ENCODE results near the gene AGRP.

AGRP gene

DNA sequence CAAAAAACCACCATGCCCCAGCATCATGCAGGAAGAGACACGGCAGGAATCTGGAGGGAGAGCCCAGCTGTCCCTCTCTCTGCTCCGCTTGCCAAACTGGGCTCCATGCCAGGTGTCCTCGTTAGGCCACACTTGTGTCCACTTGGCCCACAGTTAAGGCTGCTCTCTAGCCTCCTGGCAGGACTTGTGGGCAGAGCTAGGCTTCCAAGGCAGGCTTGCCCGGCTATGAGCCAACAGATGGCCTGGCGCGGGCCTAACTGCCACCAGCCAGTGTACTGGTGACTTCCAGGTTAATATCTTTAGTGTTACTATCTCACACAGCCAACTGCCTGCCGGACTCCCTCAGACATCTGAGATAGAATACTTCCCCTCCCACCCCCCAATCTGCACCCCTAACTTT lies 13.0 kb downstream of the AGRP start:
- no peak for DNase-seq
- in situ Hi-C loops (cut with HindIII; ENCODE audit: low pct_ligation_motif_present, low pct_unique_long_range_greater_than_20kb, low sequenced_read_pairs) = no loop called here

DNA sequence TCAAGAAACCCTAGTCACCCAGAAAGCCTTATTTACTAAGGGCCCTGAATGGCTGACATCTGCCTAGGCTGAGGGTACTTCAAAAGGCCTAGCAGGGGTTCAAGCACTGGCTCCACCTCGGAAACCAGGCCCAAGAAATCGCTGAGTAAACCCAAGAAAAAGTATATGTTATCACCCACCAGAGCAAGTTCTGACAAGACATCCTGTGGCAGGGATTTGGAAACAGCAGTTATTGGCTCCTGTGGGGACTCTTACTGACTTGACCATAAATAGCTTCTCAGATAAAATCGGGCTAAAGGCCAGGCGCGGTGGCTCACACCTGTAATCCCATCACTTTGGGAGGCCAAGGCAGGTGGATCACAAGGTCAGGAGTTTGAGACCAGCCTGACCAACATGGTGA lies 14.6 kb downstream of the AGRP start:
- no peak for DNase-seq
- in situ Hi-C loops (cut with HindIII; ENCODE audit: low pct_ligation_motif_present, low pct_unique_long_range_greater_than_20kb, low sequenced_read_pairs) = no loop called here

DNA sequence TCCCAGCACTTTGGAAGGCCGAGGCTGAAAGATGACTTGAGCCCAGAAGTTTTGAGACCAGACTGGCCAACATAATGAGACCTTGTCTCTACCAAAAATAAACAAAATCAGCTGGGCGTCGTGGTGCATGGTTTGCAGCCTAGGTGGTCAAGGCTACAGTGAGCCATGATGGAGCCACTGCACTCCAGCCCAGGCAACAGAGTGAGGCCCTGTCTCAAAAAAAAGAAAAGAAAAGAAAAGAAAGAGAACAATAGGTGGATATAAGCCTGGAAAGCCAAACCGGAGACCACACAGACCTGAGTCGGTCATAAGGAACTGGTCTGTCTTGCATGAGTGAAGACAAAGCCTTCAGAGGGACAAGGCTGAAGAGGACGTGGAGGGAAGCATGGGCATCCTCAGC lies 16.8 kb downstream of the AGRP start:
- no peak for DNase-seq
- in situ Hi-C loops (cut with HindIII; ENCODE audit: low pct_ligation_motif_present, low pct_unique_long_range_greater_than_20kb, low sequenced_read_pairs) = no loop called here

DNA sequence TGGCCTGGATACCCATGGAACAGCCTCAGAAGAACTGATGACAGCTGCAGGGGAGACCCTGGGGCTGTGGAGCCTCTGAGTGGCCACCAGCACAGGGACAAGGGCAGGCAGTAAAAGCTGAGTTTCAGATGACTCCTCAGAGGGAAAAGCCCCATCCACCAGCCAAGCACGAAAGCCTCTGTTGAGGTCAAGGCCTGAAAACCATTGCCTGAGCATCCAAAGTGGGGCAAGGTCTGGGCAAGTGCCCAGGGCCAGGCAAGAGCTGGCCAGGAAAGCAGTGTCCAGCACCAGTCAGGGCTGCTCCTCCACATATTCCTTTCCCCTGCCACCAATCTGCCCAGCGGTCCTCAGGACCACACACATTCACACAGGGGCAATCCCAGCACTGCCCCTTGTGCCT lies 18.8 kb downstream of the AGRP start:
- no peak for DNase-seq
- in situ Hi-C loops (cut with HindIII; ENCODE audit: low pct_ligation_motif_present, low pct_unique_long_range_greater_than_20kb, low sequenced_read_pairs) = no loop called here

DNA sequence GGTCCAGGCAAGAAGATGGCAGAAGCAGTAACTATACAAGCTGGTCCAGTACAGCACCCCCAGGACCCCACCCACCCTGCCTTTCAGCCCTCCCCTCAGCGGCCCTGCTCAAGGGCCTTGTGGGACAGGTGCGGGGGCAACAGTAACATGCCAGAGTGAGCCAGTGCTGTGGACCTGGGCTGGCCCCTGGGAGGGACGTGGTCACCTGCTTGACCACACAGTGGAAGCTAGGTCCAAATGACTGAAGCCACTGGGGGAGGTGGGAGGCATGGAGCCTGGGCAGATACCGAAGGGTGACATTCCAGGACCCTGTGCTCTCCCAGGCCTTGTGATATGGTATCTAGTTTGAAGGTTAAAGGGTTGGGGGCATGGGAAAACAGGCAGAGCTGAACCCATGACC lies 19.7 kb downstream of the AGRP start:
- DNase-seq = no peak
- in situ Hi-C loops (cut with HindIII; ENCODE audit: low pct_ligation_motif_present, low pct_unique_long_range_greater_than_20kb, low sequenced_read_pairs) = no loop called here

DNA sequence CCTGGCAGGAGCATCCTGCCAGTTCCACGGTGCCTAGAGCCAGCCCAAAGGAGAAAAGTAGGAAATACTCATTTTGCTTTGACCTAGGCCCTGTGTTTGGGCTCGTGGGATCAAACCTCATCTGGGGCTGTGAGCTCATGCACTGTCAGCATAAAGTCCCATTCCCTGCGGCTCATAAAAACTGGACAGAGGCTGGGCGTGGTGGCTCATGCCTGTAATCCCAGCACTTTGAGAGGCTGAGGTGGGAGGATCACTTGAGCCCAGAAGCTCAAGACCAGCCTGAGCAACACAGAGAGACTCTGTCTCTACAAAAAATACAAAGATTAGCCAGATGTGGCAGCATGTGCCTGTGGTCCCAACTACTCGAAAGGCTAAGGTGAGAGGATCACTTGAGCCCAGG lies 20.3 kb downstream of the AGRP start:
- in situ Hi-C loops (cut with HindIII; ENCODE audit: low pct_ligation_motif_present, low pct_unique_long_range_greater_than_20kb, low sequenced_read_pairs) = no loop called here

DNA sequence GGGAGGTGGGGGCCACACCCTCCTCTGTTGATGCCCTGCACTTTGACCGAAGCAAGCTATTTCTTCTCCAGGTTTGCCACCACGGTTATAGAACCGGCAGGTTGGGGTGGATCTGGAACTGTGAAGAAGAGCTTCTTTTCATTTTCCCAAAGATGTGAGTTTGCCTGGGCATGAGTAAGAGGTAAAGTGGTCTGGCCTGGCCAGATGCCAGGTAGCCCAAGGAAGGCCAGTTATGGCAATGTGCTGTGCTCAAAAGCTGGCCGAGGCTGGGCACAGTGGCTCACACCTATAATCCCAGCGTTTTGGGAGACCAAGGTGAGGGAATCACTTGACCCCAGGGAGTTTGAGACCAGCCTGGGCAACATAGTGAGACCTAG lies 21.1 kb downstream of the AGRP start:
- in situ Hi-C loops (cut with HindIII; ENCODE audit: low pct_ligation_motif_present, low pct_unique_long_range_greater_than_20kb, low sequenced_read_pairs) = no loop called here
- DNase-seq = no peak

More for the DNA sequence above, 20.3 kb downstream of the AGRP start:
- no peak for DNase-seq

DNA sequence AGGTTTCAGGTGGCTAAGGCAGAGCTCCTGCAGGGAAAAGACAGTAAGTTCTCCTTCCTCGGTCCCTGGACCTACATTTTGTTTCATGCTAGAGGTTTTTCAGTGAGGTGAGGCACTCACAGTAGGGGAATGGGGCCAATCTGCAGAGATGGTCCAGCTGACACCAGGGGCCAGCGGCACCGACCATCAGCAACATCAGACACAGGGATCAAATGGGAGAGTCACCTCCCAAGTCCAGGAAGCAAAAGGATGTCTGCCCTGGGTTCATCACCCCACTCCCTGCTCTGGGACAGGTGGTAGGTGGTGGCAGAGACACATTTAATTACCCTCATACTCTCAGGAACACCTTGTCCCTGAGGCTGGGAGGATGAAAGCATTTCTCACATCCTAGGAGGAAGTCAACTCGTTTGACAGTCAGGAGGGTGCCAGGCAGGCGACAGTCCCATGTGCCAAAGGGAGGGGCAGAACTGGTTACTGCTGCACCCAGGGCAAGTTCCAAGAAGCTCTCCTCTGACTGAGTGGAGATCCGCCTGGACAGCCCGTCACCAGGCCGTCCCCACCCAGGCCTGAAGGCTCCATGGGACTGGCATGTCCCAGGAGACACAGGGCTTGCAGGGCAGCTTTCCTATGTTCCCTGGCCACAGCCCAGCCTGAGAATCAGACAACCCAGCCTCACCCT lies 21.6 kb downstream of the AGRP start:
- DNase-seq = no peak
- in situ Hi-C loops (cut with HindIII; ENCODE audit: low pct_ligation_motif_present, low pct_unique_long_range_greater_than_20kb, low sequenced_read_pairs) = no loop called here

DNA sequence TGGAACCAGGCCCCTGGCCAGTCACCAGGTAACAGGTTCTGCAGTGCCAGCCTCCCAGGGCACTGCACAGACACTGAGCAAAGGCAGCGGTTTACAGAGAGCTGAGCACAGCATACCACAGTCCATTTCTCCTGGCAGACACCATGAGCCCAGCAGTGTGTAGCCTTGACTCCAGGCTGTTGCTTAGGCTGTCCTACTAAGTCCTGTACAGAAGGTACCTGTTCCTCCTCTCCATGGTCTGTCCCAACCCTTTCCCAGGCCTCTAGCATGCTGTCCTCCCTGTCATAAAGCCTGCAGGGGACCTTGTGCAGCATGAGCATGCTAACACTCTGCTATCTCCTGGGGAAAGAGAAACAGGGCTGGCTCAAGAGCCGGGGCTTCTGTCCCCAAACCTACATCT lies 22.4 kb downstream of the AGRP start:
- DNase-seq = no peak
- in situ Hi-C loops (cut with HindIII; ENCODE audit: low pct_ligation_motif_present, low pct_unique_long_range_greater_than_20kb, low sequenced_read_pairs) = no loop called here

DNA sequence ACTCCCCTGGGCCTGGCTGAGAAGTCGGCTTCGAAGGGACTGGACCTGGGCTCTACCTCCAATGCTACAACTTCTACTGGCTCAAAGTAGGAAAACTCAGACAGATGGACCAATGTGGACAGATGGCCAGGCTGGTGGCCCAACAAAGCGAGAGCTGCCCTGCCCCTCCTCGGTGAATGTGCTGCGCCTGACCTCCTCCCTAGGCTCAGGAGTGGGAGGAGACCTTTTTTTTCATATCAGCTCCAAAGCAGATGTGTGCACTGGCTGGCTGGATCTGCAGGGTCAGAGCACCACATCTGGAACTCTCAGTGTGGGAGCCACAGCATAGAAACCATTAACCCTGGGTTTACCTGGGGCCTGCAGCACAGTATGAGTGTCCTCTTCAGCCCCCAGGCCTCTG lies 23.2 kb downstream of the AGRP start:
- in situ Hi-C loops (cut with HindIII; ENCODE audit: low pct_ligation_motif_present, low pct_unique_long_range_greater_than_20kb, low sequenced_read_pairs) = no loop called here
- DNase-seq = no peak

DNA sequence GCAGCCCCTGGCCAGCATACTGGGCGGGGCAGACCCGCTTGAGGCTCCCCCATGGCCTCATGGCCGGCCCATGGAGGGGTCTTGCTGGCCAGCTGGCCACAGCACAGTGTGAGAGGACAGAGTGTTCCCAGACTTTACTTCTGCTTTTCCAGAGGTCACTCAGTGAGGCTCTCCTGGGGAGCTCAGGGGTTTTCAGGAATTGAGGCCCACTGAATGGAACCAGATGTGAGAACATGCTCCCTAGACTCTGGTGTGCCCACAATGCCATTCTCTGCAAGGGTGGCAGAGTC lies 23.5 kb downstream of the AGRP start:
- DNase-seq = no peak
- in situ Hi-C loops (cut with HindIII; ENCODE audit: low pct_ligation_motif_present, low pct_unique_long_range_greater_than_20kb, low sequenced_read_pairs) = no loop called here

DNA sequence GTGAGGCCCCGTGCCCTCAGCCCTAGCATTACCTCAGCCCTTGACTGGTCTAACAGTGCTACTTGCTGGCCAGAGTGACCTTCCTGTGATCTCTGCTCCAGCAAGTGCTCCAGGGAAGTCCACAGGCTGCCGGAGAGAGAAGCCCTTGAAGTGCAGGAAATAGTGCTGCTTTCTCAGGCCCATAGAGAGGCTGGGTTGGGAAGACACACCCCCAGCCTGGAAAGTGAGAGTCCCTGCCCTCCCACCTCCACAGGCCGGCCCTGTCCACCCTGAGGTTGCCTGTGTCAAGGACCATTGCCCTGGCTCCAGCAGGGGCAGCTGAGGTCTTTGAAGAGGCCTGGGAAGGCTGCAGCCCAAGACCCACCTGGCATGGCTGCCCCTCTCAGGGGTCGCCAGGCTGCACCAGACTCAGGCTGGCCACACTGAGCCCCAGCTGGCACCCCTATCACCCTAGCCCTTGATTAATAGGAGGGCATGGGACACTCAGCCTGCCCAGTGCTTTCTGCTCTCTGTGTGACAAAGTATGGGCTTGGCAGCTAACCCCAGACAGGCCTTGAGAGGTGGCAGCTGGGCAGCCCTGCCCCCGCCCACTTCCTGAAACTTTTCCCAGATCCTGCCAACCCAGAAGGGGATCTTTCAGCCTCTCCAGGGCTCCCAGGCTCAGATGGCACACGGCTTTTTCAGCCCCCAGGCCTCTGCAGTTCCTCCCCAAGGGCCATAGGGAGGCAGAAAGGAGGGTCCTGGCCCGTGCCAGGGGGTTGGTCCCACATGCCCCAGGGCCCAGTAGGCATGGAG lies 24.1 kb downstream of the AGRP start:
- in situ Hi-C loops (cut with HindIII; ENCODE audit: low pct_ligation_motif_present, low pct_unique_long_range_greater_than_20kb, low sequenced_read_pairs) = no loop called here
- no peak for DNase-seq

DNA sequence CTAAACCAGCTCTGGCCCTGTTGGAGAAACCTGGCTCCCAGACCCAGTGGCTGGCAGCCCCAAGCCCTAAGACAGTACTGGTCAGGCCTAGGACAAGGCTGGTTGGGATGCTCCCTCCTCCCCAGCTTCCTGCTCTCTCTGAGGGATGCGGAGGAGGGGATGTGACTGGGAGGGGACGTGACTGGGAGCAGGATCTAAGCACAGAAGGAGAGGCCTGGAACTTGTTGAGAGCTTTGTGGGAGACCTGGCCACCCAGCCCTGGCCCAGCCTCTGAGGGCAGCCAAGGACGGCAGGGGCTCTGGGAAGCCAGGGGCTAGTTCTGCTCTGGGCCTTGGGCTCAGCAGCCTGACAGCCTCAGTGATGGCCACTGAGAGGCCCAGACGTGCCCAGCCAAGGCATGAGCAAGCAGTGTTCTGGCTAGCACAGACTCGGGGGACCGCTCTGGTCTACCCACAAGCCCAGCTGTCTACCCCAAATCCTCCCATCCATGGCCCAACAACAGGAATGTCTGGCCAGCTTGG lies 25.2 kb downstream of the AGRP start:
- no peak for DNase-seq
- in situ Hi-C loops (cut with HindIII; ENCODE audit: low pct_ligation_motif_present, low pct_unique_long_range_greater_than_20kb, low sequenced_read_pairs) = no loop called here

DNA sequence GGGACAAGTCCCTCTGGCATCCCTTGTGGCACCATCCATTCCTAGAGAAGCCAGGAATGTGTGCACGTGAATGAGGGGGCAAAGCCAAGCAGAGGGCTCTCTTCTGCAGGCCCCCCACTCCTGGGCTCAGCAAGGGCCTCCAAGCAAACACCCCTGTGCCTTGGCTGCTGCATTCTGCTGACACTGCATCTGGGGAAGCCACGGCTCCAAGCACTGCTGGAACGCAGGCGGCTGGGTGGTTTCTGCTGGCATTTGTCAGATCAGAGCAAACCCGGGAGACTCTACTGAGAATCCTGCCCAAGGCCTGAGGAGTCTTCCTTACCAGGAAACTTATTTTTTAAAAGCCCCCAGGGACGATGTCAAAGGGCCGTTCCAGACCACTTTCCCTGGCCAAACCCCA lies 25.7 kb downstream of the AGRP start:
- in situ Hi-C loops (cut with HindIII; ENCODE audit: low pct_ligation_motif_present, low pct_unique_long_range_greater_than_20kb, low sequenced_read_pairs) = no loop called here
- no peak for DNase-seq

DNA sequence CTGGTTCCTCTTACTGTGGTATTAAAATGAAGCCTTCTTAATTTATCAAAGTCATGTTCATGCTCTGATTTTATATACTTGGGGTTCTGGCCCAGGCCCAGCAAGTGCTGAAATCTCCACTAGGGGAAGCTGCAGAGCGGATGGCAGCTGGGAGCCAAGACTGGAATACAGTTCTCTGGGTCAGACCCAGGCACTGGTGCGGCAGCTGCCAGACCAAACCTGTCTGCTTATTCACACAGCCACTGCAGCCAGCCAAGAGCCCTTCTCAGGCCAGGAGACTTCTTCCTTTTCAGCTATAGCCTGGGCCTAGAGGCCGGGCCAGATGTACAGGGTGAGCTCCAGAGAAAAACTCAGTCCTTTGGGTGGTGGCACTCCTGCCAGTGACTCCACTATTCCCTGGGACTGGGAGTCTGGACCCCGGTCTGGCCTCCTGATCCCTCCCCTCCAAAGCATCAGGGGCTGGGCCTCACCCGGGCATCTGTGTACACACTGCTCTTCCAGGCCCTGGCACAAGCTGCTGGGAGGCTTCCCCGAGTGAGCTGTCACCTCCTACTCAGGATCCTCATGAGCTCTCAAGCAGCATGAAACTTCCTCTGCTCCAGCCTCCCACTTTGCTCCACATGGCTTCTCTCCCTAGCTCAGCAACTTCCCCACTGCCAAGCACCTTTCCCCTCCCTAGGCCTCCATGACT lies 26.8 kb downstream of the AGRP start:
- DNase-seq = peak; percentile 31
- in situ Hi-C loops (cut with HindIII; ENCODE audit: low pct_ligation_motif_present, low pct_unique_long_range_greater_than_20kb, low sequenced_read_pairs) = no loop called here

DNA sequence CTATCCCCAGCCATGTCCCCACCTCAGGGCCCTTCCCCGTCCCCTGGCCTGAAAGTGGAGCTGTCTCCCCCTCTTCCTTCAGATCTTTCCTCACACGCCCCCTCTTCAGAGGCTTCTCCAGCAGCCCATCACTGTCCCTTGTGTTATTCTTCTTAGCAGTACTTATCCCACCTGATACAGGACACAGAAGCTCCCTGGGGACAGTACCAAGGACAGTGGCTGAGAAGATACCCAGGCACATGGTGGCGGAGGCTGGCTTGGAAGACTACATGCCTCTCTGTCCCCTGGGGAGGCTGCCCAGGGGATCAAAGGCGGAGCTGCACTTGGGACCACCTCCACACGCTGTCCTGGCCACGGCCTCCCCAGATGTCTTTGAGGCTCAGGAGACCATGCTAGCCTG lies 28.5 kb downstream of the AGRP start:
- no peak for DNase-seq
- in situ Hi-C loops (cut with HindIII; ENCODE audit: low pct_ligation_motif_present, low pct_unique_long_range_greater_than_20kb, low sequenced_read_pairs) = no loop called here

DNA sequence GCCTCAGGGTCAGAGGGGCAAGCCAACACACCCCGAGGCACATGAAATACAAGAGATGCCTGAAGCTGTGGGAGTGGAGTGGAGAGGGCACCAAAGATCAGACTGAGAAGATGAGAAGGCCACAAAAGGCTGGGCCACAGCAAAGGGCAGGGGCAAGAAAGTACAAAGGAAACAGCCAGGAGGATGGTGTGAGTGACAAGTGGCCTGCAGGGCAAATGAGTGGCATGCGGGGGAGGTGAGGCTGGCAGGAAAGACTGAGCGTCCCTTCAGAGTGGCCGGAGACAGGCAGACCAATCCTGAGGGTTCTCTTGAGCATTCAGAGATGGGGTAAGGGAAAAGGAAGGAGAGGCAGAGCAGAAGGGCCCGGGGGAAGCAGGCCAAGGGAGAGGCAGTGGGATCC lies 29.2 kb downstream of the AGRP start:
- in situ Hi-C loops (cut with HindIII; ENCODE audit: low pct_ligation_motif_present, low pct_unique_long_range_greater_than_20kb, low sequenced_read_pairs) = no loop called here
- no peak for DNase-seq

DNA sequence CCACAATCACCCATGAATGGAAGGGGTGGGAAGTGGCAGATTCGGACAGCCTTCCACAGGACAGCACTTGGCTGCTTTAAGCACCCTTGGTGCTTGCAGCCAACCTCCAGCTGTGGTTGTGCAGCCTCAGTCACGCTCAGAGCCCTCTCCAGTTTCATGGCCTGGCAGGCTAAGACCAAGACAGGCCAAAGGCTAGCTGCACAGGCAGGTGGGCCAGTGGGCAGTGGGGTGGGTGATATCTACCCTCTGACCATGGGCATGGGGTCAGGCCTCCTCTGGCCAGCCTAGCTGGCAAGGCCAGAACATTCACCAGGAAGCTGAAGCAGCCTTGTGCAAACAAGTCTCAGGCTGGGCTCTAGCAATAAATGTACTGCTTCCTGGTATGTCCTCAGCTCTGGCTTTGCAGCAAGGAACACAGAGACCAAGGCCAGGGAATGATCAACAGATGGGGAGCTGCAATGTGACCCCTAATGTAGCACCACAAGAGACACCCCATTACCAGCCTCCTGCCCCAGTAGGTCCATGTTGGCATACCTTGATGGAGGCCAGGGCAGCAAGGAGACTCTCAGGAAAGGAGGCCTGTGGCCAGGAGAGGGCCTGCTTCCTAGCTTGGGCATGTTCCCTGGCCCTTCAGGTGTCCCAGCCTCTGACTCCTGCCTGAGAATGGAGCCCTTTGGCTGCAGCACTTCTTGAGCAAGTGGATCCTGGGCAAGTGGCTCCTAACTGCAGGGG lies 31.5 kb downstream of the AGRP start:
- in situ Hi-C loops (cut with HindIII; ENCODE audit: low pct_ligation_motif_present, low pct_unique_long_range_greater_than_20kb, low sequenced_read_pairs) = no loop called here
- no peak for DNase-seq

DNA sequence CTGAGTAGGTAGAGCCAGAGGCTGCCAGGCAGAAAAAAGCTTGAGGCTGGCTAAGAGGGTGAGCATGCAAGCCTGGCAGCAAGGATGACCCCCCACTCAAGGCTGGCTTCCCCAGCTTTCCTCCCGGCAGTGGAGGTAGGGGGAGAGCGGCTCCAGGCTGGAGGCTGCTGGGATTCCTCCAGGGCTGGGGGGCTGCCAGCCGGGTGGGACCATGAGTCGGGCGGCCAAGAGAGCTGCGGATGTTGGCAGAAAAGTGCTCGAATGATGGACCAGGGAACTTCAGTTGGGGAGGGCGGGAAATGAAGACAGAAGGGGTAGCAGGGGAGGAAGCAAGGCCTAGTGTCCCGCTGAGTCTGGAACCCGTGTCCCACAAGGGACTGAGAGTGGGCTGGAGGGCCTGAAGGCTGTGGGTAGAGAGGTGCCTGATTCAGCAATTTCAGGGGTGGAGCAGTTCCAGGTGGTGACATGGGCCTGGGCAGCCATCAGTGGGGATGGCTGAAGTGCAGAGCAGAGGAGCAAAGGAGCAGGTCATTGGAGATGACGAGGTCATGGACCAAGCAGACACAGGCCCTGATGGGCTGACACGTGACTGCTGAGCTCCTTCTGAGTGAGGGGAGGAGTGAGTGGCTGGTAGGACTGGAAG lies 32.2 kb downstream of the AGRP start:
- in situ Hi-C loops (cut with HindIII; ENCODE audit: low pct_ligation_motif_present, low pct_unique_long_range_greater_than_20kb, low sequenced_read_pairs) = no loop called here

More for the DNA sequence above, 32.2 kb downstream of the AGRP start:
- no peak for DNase-seq
